Kasumi-1 (cell line): Measurements from ENCODE around the gene VEGFA.

Experiments used
- DNase-seq, 2 experiments: peaks; one replicate each; lab custom pipeline; 2025; lab: John Stamatoyannopoulos, UW

The VEGFA gene

GRCh38 chr6:43759136-43759906, 10.7 kb upstream of the VEGFA start:
- DNase-seq: no peak

DNA sequence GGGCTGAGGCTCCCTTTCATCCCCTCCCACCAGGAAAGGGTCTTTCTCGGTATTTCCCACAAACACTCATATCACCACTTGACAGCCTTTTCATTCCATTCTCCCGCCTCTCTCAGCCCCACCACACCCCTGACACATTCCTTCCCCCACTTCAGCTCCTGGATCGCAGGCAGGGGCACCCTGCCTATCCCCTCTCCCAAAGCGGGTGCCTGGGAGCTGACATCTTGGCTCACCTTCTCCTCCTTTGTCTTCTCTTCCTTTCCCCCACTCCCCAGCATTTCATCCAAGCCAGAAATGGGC, 10.2 kb upstream of the VEGFA start:
- DNase-seq: no peak

GRCh38 chr6:43760210-43761168, 9.5 kb upstream of the VEGFA start:
- DNase-seq: no peak

DNA sequence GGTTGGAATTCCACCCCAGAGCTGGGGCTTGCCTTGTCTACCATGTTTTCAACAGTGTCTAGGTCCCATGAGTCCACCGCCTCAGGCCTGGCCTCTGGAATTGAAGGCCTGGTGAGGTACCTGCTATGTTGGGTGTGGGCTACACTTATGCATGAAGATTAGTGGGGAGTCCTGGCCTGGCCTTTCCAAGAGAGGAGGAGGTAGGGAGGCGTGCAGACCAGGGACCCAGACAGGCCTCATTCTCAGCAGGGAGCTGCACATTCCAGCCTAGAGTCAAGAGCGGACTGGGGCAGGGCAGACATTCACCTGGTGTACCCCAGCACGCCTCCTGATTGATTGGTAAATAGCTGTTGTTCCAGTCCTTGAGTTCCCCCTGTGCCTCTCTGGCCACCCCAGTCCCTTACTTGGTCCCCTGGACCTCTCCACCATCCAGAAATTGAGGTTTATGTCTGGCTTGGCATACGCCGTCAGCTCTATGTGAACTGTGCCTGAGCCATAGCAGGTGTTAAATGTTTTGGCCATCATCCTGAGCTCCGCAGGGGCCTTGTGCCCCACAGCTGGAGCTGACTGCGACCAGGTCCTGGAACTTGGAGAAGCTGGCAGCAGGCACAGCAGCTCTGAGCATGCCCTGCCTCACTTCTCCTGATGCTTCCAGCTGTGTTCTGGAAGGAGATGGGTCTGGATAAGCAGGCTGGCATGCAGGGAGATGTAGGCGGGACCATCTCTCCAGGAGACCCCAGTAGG, 8.2 kb upstream of the VEGFA start:
- no peak for DNase-seq

- DNase-seq: no peak
These were observed 7.6 kb upstream of the VEGFA start for GRCh38 chr6:43762410-43762768.

DNA sequence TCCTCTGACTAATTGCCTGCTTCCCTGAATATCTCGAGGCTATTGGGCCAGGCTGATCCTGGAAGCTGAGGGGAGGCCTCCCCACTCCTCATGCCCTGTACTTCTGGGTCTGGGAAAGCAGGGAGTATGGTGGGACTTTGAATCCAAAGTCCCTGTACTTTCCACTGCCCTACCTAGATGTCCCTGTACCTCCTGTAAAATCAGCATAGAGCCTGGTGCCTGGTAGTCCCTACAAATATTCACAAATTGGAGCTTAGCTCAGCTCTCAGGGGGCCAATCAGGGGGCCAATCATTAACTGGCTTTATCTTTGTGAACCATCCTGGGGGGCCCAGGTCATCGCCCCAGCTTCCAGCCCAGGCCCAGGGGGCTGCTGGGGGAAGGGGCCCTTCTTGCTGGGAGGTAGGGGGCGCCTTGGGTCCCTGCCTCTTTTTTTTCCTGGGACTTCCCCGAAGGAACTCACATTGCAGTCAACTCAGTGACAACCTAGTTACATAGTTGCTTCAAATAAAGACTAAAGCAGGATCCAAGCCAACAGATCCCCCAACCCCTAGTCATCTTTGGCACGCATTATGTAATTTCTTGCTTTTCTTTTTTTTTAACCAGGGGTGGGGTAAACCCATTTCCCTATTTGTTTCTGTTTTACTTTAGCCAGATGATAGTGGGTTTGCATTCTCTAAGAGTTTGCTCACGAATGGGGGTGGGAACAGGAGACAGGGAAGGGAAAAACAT, 6.9 kb upstream of the VEGFA start:
- DNase-seq: no peak

DNA sequence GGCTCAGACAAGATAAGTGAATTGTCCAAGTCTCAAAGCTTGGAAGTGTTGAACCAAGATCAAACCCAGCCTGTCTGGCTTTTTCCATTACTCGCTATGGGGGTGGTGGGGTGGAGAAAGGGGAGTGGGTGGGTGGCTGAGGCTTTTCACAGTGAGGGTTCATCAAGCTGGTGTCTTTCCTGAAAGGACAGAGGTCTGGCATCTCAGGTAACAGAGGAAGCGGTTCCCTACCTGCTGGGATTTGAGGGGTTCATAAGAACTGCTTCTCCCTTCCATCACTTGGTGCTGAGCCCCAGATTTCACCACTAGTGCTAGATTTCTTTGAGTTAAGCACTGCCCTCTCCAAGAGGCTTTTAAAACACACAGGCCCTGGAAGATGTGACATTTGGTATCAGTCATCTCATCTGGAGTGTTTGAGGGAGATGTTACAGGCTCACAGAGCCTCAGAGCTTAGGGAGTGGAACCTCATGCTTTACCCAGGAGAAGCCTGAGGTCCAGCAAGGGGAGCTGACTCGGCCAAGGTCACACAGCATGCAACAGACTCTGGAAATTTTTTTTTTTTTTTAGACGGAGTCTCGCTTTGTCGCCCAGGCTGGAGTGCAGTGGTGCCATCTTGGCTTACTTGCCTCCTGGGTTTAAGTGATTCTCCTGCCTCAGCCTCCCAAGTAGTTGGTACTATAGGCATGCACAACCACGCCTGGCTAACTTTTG, 6.0 kb upstream of the VEGFA start:
- DNase-seq: no peak

DNA sequence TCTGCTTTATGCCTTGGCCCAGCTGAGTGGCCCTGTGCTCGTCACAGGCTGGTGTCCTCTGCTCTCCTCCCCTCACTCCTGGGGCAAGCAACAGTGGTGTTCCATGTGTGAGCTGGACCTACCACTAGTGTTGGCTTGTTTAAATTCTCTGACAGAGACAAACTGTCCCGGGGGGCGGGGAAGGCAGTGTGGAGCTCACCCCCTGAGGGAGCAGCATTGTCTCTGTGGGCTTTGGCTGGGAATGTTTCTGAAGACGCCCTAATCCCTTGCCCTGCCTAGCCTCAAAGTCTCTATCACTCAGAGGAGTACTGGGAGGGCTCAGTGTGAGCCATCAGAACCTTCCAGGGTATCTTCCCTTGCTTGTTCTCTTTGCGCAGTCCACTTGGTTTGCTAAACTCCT, 5.2 kb upstream of the VEGFA start:
- DNase-seq: no peak

GRCh38 chr6:43765776-43766499, 4.1 kb upstream of the VEGFA start:
- no peak for DNase-seq

- DNase-seq: no peak
These were observed 3.5 kb upstream of the VEGFA start for GRCh38 chr6:43766500-43766853.

GRCh38 chr6:43766964-43767461, 3.0 kb upstream of the VEGFA start:
- no peak for DNase-seq

DNA sequence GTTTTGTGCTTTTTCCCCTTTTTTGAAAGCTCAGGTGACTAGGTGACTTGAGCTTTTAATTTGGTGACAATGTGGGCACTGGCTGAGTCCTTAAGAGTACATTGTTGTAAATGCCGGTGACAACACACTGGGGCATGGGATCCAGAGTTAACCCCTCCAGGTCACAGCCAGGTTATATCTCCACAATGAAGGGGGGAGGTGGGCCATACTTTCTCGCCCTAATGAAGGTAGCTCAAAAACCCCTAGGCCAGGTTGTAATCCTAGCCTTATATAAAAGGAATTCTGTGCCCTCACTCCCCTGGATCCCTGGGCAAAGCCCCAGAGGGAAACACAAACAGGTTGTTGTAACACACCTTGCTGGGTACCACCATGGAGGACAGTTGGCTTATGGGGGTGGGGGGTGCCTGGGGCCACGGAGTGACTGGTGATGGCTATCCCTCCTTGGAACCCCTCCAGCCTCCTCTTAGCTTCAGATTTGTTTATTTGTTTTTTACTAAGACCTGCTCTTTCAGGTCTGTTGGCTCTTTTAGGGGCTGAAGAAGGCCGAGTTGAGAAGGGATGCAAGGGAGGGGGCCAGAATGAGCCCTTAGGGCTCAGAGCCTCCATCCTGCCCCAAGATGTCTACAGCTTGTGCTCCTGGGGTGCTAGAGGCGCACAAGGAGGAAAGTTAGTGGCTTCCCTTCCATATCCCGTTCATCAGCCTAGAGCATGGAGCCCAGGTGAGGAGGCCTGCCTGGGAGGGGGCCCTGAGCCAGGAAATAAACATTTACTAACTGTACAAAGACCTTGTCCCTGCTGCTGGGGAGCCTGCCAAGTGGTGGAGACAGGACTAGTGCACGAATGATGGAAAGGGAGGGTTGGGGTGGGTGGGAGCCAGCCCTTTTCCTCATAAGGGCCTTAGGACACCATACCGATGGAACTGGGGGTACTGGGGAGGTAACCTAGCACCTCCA, 2.2 kb upstream of the VEGFA start:
- DNase-seq: no peak

DNA sequence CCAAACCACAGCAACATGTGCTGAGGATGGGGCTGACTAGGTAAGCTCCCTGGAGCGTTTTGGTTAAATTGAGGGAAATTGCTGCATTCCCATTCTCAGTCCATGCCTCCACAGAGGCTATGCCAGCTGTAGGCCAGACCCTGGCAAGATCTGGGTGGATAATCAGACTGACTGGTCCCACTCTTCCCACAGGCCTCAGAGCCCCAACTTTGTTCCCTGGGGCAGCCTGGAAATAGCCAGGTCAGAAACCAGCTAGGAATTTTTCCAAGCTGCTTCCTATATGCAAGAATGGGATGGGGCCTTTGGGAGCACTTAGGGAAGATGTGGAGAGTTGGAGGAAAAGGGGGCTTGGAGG, 1.5 kb upstream of the VEGFA start:
- no peak for DNase-seq

GRCh38 chr6:43768983-43769525, 957 bp upstream of the VEGFA start:
- DNase-seq: no peak

DNA sequence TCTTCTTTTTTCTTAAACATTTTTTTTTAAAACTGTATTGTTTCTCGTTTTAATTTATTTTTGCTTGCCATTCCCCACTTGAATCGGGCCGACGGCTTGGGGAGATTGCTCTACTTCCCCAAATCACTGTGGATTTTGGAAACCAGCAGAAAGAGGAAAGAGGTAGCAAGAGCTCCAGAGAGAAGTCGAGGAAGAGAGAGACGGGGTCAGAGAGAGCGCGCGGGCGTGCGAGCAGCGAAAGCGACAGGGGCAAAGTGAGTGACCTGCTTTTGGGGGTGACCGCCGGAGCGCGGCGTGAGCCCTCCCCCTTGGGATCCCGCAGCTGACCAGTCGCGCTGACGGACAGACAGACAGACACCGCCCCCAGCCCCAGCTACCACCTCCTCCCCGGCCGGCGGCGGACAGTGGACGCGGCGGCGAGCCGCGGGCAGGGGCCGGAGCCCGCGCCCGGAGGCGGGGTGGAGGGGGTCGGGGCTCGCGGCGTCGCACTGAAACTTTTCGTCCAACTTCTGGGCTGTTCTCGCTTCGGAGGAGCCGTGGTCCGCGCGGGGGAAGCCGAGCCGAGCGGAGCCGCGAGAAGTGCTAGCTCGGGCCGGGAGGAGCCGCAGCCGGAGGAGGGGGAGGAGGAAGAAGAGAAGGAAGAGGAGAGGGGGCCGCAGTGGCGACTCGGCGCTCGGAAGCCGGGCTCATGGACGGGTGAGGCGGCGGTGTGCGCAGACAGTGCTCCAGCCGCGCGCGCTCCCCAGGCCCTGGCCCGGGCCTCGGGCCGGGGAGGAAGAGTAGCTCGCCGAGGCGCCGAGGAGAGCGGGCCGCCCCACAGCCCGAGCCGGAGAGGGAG, 580 bp downstream of the VEGFA start:
- DNase-seq: peak; percentile 66 to 72

DNA sequence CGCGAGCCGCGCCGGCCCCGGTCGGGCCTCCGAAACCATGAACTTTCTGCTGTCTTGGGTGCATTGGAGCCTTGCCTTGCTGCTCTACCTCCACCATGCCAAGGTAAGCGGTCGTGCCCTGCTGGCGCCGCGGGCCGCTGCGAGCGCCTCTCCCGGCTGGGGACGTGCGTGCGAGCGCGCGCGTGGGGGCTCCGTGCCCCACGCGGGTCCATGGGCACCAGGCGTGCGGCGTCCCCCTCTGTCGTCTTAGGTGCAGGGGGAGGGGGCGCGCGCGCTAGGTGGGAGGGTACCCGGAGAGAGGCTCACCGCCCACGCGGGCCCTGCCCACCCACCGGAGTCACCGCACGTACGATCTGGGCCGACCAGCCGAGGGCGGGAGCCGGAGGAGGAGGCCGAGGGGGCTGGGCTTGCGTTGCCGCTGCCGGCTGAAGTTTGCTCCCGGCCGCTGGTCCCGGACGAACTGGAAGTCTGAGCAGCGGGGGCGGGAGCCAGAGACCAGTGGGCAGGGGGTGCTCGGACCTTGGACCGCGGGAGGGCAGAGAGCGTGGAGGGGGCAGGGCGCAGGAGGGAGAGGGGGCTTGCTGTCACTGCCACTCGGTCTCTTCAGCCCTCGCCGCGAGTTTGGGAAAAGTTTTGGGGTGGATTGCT, 1.3 kb downstream of the VEGFA start:
- peak; percentile 17 to 39 for DNase-seq

GRCh38 chr6:43771858-43772680, 2.1 kb downstream of the VEGFA start:
- peak in 1 of 2 experiments; percentile 37 for DNase-seq
